MG63 (cell line): ENCODE data around the gene GALNT15. TPM values are rescaled to one million over a fixed set of nuclear protein-coding genes. Genes with fewer than 3 reads are reported as not detected.

Experiments used
- DNase-seq: peaks from one replicate; pipeline ENCODE4 v3.0.0-alpha.2; 2020
- H3K27me3 ChIP-seq: fragments of 250-450 bp; sonication (Bioruptor Pico); 2 replicates; pipeline ENCODE4 v1.5.1; 2020; ENCODE audit warnings: mild to moderate bottlenecking, moderate library complexity
- H3K36me3 ChIP-seq: fragments of 250-450 bp; sonication (Bioruptor Pico); 2 replicates; pipeline ENCODE4 v1.5.1; 2020; ENCODE audit warnings: mild to moderate bottlenecking, moderate library complexity
- H3K4me3 ChIP-seq: fragments of 250-450 bp; sonication (Bioruptor Pico); 2 replicates; pipeline ENCODE4 v1.5.1; 2020; ENCODE audit warnings: mild to moderate bottlenecking, moderate library complexity
- H3K9me3 ChIP-seq: fragments of 250-450 bp; sonication (Bioruptor Pico); 2 replicates; pipeline ENCODE4 v1.5.1; 2020; ENCODE audit warnings: mild to moderate bottlenecking, moderate library complexity
- total RNA-seq: library from RNA; depleted of rRNA; stranded (reverse); fragments of >200 nt; shearing (Covaris generic); gene quantifications from 2 replicates; pipeline ENCODE4 v1.2.3, GENCODE V29; 2014; ENCODE audit warnings: low replicate concordance

GALNT15 gene
- total RNA-seq, 1 experiment from 2014 or later: not detected

DNA sequence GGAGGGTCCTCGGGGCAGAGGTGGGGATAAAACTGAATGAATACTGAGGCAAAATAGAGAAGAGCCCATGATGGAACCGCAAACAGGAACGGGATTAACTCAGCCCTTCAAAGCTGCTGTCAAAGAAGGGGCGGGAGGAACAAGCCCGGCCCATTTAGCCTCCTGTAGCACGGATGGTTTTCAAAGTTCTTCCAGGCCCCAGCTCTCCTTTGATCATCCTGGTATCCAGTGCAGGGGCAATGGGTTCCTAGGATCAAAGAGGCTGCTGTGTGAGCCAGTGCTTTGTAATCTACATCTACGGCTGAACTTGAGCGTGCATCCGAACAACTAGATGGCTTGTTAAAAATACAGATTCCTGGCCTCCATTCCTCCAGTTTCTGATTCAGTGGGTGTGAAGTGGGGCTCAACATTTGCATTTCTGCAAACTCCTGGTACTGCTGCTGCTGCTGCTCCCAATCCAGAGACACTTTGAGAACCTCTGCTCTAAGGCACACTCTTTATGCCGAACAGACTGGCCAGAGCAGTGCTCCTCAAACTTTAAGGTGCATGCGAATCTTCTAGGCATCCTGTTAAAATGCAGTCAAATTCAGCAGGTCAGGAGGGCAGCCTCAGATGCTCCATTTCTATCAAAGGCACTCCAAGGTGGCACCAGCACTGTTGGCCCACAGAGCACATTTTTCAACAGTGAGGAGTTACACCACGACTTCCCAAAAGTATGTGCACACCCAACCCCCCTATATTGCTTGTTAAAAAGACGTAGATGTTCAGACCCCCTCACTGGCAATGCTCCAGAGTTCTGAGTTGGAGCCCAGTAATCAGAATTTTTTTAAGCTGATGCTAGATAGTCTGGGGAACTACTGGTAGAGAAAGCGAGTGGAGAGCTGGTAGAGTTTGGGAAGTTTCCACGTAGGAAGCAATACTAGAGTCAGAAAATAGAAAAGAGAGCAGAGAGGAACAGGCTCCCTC, 5.6 kb downstream of the GALNT15 start:
- H3K36me3 ChIP-seq: no peaks in the 10 kb centered on the region
- DNase-seq: peak; percentile 58
- no peak overlapping the region for H3K4me3 ChIP-seq
- no peaks in the 10 kb centered on the region for H3K9me3 ChIP-seq
- H3K27me3 ChIP-seq: no peaks in the 10 kb centered on the region

GRCh38 chr3:16180737-16181134, 6.3 kb downstream of the GALNT15 start:
- Histone ChIP-seq H3K4me3 (no peak overlapping the region), H3K9me3 (no peaks in the 10 kb centered on the region), H3K36me3 (no peaks in the 10 kb centered on the region), H3K27me3 (no peaks in the 10 kb centered on the region)
- no peak for DNase-seq

DNA sequence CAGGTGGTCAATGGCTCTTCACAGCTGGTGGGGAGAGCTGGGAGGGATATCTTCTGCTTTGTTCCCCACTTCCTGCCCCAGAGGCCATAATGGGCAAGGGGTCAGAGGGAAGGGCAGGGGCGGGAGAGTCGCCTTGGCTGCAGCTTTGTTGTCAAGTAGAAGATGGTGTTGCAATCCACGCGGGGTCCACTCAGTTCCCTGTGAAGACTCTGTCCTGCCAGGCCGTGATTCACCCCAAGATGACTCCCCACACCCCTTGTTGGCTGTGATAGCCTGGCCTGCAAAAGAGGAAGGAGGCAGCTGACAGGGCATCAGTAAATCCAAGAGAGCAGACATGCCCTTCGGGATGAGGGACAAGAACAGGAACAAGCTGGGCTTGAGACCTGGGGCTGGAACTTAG, 6.9 kb downstream of the GALNT15 start:
- H3K27me3 ChIP-seq: no peaks in the 10 kb centered on the region
- H3K4me3 ChIP-seq: no peak overlapping the region
- no peaks in the 10 kb centered on the region for H3K36me3 ChIP-seq
- no peaks in the 10 kb centered on the region for H3K9me3 ChIP-seq
- DNase-seq: peak; percentile 68

GRCh38 chr3:16182183-16182582, 7.7 kb downstream of the GALNT15 start:
- Histone ChIP-seq H3K36me3 (no peaks in the 10 kb centered on the region), H3K27me3 (no peaks in the 10 kb centered on the region), H3K9me3 (no peaks in the 10 kb centered on the region), H3K4me3 (no peak overlapping the region)
- DNase-seq: peak; percentile 20

GRCh38 chr3:16182612-16183011, 8.1 kb downstream of the GALNT15 start:
- H3K36me3 ChIP-seq: no peaks in the 10 kb centered on the region
- H3K4me3 ChIP-seq: no peak overlapping the region
- no peaks in the 10 kb centered on the region for H3K9me3 ChIP-seq
- no peak for DNase-seq
- H3K27me3 ChIP-seq: no peaks in the 10 kb centered on the region

DNA sequence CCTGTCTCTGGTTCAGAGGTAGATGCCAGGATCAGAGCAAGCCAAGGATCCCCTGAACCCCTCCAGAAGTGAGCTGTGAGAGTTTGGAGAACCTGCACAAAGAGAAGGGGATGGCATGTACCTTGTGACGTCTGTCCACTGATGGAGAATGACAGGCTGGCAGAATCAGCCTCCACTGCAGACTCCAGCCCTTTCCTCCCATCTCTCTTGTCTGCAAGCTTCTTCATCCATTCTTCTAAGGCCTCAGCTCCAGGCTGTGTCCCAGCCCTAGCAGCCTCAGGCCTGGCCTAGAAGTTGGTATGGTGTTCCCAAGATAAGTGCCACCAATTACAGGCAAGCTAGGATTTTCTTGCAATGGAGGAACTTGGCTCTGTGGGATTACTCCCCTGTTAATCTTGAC, 8.6 kb downstream of the GALNT15 start:
- H3K27me3 ChIP-seq: no peaks in the 10 kb centered on the region
- H3K4me3 ChIP-seq: no peak overlapping the region
- no peaks in the 10 kb centered on the region for H3K9me3 ChIP-seq
- no peak for DNase-seq
- H3K36me3 ChIP-seq: no peaks in the 10 kb centered on the region

GRCh38 chr3:16183601-16184270, 9.3 kb downstream of the GALNT15 start:
- DNase-seq: peak; percentile 59
- Histone ChIP-seq H3K4me3 (no peak overlapping the region), H3K27me3 (no peaks in the 10 kb centered on the region), H3K9me3 (no peaks in the 10 kb centered on the region), H3K36me3 (no peaks in the 10 kb centered on the region)

DNA sequence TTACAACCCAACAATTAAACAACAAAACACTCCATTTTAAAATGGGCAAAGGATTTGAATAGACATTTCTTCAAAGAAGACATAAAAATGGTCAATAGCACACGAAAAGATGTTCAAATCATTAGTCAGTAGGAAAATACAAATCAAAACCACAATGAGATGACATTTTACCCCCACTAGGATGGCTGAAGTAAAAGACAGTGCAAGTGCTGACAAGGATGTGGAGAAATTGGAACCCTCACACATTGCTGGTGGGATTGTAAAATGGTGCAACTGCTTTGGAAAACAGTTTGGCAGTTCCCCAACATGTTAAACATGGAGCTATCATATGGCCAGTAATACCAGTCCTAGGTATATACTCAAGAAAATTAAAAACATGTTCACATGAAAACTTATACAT, 11.6 kb downstream of the GALNT15 start:
- Histone ChIP-seq H3K4me3 (no peak overlapping the region), H3K27me3 (no peaks in the 10 kb centered on the region), H3K9me3 (no peaks in the 10 kb centered on the region), H3K36me3 (no peaks in the 10 kb centered on the region)
- DNase-seq: no peak

DNA sequence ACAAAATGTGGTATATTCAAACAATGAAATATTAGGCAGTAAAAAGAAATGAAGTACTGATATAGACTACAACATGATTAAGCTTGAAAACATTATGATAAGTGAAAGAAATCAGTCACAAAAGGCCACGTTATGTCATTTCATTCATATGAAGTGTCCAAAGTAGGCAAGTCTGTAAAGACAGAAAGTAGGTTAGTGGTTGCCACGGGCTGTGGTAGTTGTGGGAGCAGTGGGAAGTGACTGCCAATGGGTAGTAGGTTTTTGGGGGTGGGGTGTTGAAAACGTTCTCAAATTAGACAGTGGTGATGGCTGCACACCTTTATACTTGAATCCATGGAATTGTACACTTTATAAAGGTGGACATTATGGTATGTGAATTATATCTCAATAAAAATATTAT, 12.1 kb downstream of the GALNT15 start:
- no peak for DNase-seq
- Histone ChIP-seq H3K36me3 (no peaks in the 10 kb centered on the region), H3K9me3 (no peaks in the 10 kb centered on the region), H3K4me3 (no peak overlapping the region), H3K27me3 (no peaks in the 10 kb centered on the region)

DNA sequence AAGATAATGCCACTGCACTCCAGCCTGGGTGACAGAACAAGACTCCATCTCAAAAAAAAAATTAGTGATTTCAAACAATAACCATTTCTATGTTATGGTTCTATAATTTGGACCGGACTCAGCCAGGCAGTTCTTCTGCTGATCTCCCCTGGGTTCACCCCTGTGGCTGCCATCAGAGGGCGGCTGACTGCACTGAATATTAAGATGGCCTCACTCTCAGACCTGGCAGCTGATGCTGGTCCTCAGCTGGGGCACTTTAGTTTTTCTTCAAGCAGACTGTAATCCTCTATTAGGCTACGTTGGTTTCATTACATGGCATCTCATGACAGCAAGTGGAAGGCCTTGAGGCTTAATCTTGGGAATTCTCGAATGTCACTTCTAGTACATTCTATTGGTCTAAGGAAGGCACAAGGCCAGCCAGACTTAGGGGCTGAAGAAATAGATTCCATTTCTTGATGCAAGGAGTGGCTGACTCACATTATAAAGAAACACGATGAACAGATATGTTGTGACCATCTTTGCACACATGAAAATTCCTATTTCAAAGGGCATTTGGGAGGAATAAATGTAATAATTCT, 12.8 kb downstream of the GALNT15 start:
- no peak overlapping the region for H3K4me3 ChIP-seq

GRCh38 chr3:16188071-16188470, 13.6 kb downstream of the GALNT15 start:
- DNase-seq: no peak
- Histone ChIP-seq H3K27me3 (no peaks in the 10 kb centered on the region), H3K36me3 (no peaks in the 10 kb centered on the region), H3K4me3 (no peak overlapping the region), H3K9me3 (no peaks in the 10 kb centered on the region)

More for the DNA sequence above, 12.8 kb downstream of the GALNT15 start:
- Histone ChIP-seq H3K36me3 (no peaks in the 10 kb centered on the region), H3K9me3 (no peaks in the 10 kb centered on the region), H3K27me3 (no peaks in the 10 kb centered on the region)
- DNase-seq: no peak

DNA sequence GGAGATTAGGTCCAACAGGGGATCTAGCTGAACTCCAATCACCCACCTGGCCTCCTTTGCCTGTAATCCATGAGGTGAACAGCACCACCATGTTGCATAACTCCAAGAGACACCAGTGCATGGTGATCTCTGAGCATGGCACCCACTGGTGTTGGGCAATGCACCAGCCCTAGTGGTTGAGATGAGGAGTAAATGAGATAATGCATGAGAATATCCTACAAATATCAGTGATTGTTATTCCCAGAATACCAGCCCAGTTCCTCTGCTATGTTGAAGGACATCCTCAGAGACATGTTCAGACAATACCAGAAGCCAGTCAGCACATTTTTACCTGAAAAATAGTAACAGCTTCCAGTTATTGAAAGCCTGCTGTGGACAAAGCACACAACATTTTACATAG, 14.7 kb downstream of the GALNT15 start:
- H3K4me3 ChIP-seq: no peak overlapping the region
- no peak for DNase-seq
- no peaks in the 10 kb centered on the region for H3K36me3 ChIP-seq
- H3K27me3 ChIP-seq: no peaks in the 10 kb centered on the region
- no peaks in the 10 kb centered on the region for H3K9me3 ChIP-seq

DNA sequence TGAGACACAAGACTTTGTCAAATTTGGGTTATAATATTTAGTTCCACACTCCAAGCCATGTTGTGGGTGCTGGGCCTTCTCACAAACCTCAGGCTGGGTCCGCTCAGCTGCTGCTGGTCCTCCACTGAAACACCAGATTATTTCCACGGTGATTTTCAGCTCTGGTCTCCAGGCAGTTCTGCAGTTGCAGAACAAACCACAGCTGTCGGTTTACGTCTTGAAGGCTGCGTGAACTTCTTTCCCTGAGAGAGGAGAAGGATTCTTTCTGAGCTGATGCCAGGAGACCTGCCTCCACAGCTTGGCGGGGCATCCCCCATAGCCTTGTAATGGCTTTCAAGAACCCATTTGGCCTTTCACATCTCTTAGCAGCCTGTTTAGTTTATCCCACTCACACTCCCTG, 16.2 kb downstream of the GALNT15 start:
- no peak overlapping the region for H3K4me3 ChIP-seq
- H3K9me3 ChIP-seq: no peaks in the 10 kb centered on the region
- no peaks in the 10 kb centered on the region for H3K36me3 ChIP-seq
- no peaks in the 10 kb centered on the region for H3K27me3 ChIP-seq
- no peak for DNase-seq

DNA sequence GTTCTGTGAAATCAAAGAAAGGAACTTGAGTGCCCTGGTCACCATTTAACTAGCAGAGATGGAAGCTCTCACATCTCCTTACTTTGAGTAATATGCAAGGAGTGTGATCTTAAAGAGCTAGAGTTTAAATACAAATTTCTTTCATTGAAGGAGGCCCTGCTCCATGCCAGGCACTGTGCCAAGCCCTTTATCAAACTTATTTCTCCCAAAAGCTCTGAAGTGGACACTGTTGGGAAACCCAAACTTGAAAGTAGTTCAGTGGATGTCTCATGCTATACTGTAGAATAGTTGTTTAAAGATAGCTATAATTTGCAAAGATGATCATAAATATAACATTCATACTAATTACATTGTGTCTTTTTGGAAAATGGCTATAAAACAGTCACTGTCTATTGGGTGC, 17.1 kb downstream of the GALNT15 start:
- Histone ChIP-seq H3K4me3 (no peak overlapping the region), H3K9me3 (no peaks in the 10 kb centered on the region), H3K36me3 (no peaks in the 10 kb centered on the region), H3K27me3 (no peaks in the 10 kb centered on the region)
- DNase-seq: no peak

DNA sequence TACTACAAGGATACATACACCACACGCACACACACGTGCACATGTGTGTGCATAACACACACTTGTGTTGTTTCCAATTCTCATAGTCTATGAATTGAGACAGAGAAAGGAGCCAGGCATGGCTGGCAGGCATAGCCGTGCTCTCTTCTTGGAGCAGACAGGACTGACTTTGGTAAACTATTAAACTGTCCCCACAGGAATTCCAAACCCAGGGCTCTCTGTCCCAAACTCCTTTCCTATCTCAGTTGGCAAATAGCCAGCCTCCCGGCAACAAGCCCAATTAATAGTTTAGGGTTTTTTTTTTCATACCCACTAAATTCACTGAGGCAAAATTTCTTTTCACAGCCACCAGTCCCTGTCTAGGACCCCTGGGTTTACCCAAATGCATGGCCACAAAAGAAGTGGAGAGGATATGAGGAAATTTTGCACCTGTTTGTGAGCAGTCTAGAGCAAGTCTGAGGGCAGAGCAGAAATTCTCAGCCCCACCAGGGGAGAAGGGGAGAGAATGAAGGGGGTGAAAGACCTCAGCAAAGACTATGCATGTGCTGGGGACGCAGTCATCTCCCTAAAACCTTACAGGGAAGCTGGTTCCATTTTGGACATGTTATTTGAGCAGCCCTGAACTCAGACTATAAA, 17.8 kb downstream of the GALNT15 start:
- no peak for DNase-seq
- H3K27me3 ChIP-seq: no peaks in the 10 kb centered on the region
- no peaks in the 10 kb centered on the region for H3K36me3 ChIP-seq
- no peaks in the 10 kb centered on the region for H3K9me3 ChIP-seq
- no peak overlapping the region for H3K4me3 ChIP-seq

GRCh38 chr3:16198427-16198826, 23.9 kb downstream of the GALNT15 start:
- Histone ChIP-seq H3K36me3 (no peaks in the 10 kb centered on the region), H3K9me3 (no peaks in the 10 kb centered on the region), H3K4me3 (no peak overlapping the region), H3K27me3 (no peaks in the 10 kb centered on the region)
- DNase-seq: no peak

DNA sequence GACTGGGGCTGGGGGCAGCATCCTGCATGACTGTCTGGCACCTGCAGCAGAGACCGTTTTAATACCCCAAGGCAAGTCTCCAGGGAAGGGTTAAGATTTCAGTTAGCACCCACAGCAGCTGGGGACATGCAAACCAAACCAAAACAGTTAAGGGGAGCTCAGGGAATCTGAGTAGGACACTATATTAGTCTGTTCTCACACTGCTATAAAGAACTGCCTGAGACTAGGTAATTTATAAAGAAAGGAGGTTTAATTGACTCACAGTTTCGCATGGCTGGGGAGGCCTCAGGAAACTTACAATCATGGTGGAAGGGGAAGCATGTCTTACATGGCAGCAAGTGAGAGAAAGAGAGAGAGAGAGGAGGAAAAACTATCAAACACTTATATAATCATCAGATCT, 25.3 kb downstream of the GALNT15 start:
- Histone ChIP-seq H3K27me3 (no peaks in the 10 kb centered on the region), H3K36me3 (no peaks in the 10 kb centered on the region), H3K9me3 (no peaks in the 10 kb centered on the region), H3K4me3 (no peak overlapping the region)
- no peak for DNase-seq
